ENCODE data around the gene NIN. TPM values are rescaled to one million over a fixed set of nuclear protein-coding genes. Genes with fewer than 3 reads are reported as not detected.

NIN gene
- total RNA-seq, 4 donors from 2014 or later, result 9.4 to 66.3 (median 26.5) TPM

GRCh38 chr14:50796390-50796789 lies 34.6 kb downstream of the NIN start:
- intact Hi-C loops (cut with DNase I; ENCODE audit: low total_unique reads), result no loop called here
- TF ChIP-seq POLR2A (IDR thresholded peaks at IDR 0.05), result no peak
- TF ChIP-seq, protein P1, sequence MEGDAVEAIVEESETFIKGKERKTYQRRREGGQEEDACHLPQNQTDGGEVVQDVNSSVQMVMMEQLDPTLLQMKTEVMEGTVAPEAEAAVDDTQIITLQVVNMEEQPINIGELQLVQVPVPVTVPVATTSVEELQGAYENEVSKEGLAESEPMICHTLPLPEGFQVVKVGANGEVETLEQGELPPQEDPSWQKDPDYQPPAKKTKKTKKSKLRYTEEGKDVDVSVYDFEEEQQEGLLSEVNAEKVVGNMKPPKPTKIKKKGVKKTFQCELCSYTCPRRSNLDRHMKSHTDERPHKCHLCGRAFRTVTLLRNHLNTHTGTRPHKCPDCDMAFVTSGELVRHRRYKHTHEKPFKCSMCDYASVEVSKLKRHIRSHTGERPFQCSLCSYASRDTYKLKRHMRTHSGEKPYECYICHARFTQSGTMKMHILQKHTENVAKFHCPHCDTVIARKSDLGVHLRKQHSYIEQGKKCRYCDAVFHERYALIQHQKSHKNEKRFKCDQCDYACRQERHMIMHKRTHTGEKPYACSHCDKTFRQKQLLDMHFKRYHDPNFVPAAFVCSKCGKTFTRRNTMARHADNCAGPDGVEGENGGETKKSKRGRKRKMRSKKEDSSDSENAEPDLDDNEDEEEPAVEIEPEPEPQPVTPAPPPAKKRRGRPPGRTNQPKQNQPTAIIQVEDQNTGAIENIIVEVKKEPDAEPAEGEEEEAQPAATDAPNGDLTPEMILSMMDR (IDR thresholded peaks at IDR 0.05), result no peak
- no peak for TF ChIP-seq EP300 (IDR thresholded peaks at IDR 0.05; ENCODE audit: low read depth)
- no peak for TF ChIP-seq POLR2AphosphoS5 (IDR thresholded peaks at IDR 0.05)
- H3K27me3 ChIP-seq, result no peaks in the 10 kb centered on the region
- H3K27ac ChIP-seq, result no peak overlapping the region
- in situ Hi-C loops (cut with MboI; ENCODE audit: low pct_ligation_motif_present in 1 of 4, low pct_unique_long_range_greater_than_20kb in 1 of 4, low sequenced_read_pairs in 3 of 4), result no loop called here
- no peak overlapping the region for H3K4me3 ChIP-seq
- no peaks in the 10 kb centered on the region for H3K4me1 ChIP-seq
- 81 to 87% methylated on average over 4 to 6 of the region's 6 CpGs for WGBS, 2 donors (ENCODE audit: low coverage in 1 of 2)
- H3K36me3 ChIP-seq, result peaks cover 0 to 5% (median 0%) of the 10 kb centered on the region in 4 donors
- H3K9me3 ChIP-seq, result no peaks in the 10 kb centered on the region
- no peak for DNase-seq

DNA sequence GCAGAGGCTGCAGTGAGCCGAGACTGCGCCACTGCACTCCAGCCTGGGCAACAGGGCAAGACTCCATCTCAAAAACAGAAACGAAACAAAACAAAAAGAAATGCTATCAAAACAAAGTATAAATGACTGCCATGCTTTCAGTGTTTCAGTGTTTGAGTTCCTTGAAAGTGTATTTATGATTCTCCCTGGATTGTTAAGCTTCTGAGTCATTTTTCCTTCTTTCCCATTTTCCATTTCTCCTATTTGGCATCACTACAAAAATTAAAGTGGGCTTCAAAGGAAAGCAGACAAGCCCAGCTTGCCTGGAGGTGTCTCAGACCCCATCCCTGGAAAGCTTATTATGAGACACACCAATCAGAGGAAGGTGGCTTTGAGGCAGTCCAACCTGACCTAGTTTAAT lies 35.1 kb downstream of the NIN start:
- DNase-seq, result no peak
- H3K36me3 ChIP-seq, result peaks cover 0 to 5% (median 0%) of the 10 kb centered on the region in 4 donors
- in situ Hi-C loops (cut with MboI; ENCODE audit: low pct_ligation_motif_present in 1 of 4, low pct_unique_long_range_greater_than_20kb in 1 of 4, low sequenced_read_pairs in 3 of 4), result no loop called here
- no peaks in the 10 kb centered on the region for H3K4me1 ChIP-seq
- intact Hi-C loops (cut with DNase I; ENCODE audit: low total_unique reads), result no loop called here
- H3K4me3 ChIP-seq, result no peak overlapping the region
- no peaks in the 10 kb centered on the region for H3K27me3 ChIP-seq
- no peak overlapping the region for H3K27ac ChIP-seq
- 67 to 86% methylated on average over 1 to 3 of the region's 3 CpGs for WGBS, 2 donors (ENCODE audit: low coverage in 1 of 2)
- no peaks in the 10 kb centered on the region for H3K9me3 ChIP-seq
- no peak for TF ChIP-seq POLR2A (IDR thresholded peaks at IDR 0.05)
- no peak for TF ChIP-seq POLR2AphosphoS5 (IDR thresholded peaks at IDR 0.05)
- TF ChIP-seq, protein P1 (IDR thresholded peaks at IDR 0.05), result no peak
- no peak for TF ChIP-seq EP300 (IDR thresholded peaks at IDR 0.05; ENCODE audit: low read depth)

- Histone ChIP-seq H3K36me3 (peaks cover 0 to 5% (median 0%) of the 10 kb centered on the region in 4 donors), H3K4me1 (no peaks in the 10 kb centered on the region), H3K27ac (no peak overlapping the region), H3K4me3 (no peak overlapping the region), H3K27me3 (no peaks in the 10 kb centered on the region), H3K9me3 (no peaks in the 10 kb centered on the region)
- no peak for DNase-seq
- 87 to 90% methylated on average over 7 of the region's 7 CpGs for WGBS, 2 donors (ENCODE audit: low coverage in 1 of 2)
- TF ChIP-seq EP300 (IDR thresholded peaks at IDR 0.05; ENCODE audit: low read depth), result no peak
- TF ChIP-seq, protein P1 (IDR thresholded peaks at IDR 0.05), result no peak
- TF ChIP-seq POLR2AphosphoS5 (IDR thresholded peaks at IDR 0.05), result no peak
- TF ChIP-seq POLR2A (IDR thresholded peaks at IDR 0.05), result no peak
- in situ Hi-C loops (cut with MboI; ENCODE audit: low pct_ligation_motif_present in 1 of 4, low pct_unique_long_range_greater_than_20kb in 1 of 4, low sequenced_read_pairs in 3 of 4), result no loop called here
- intact Hi-C loops (cut with DNase I; ENCODE audit: low total_unique reads), result no loop called here
Observed at GRCh38 chr14:50795142-50795541, 35.8 kb downstream of the NIN start.

- intact Hi-C loops (cut with DNase I; ENCODE audit: low total_unique reads), result no loop called here
- no peaks in the 10 kb centered on the region for H3K4me1 ChIP-seq
- no peak overlapping the region for H3K27ac ChIP-seq
- no peak for TF ChIP-seq EP300 (IDR thresholded peaks at IDR 0.05; ENCODE audit: low read depth)
- H3K36me3 ChIP-seq, result peaks cover 0 to 5% (median 0%) of the 10 kb centered on the region in 4 donors
- no peak for DNase-seq
- WGBS, 2 donors (ENCODE audit: low coverage in 1 of 2), result 72 to 84% methylated on average over 6 to 8 of the region's 8 CpGs
- H3K4me3 ChIP-seq, result no peak overlapping the region
- in situ Hi-C loops (cut with MboI; ENCODE audit: low pct_ligation_motif_present in 1 of 4, low pct_unique_long_range_greater_than_20kb in 1 of 4, low sequenced_read_pairs in 3 of 4), result no loop called here
- no peaks in the 10 kb centered on the region for H3K27me3 ChIP-seq
- no peaks in the 10 kb centered on the region for H3K9me3 ChIP-seq
Observed at GRCh38 chr14:50794068-50794645, 36.8 kb downstream of the NIN start.

GRCh38 chr14:50792634-50793068 lies 38.3 kb downstream of the NIN start:
- DNase-seq, result no peak
- H3K27me3 ChIP-seq, result no peaks in the 10 kb centered on the region

More at GRCh38 chr14:50792634-50793068, 38.3 kb downstream of the NIN start:
- peak overlapping the region in 1 of 4 donors; percentile 8 for H3K27ac ChIP-seq
- H3K36me3 ChIP-seq, result peaks cover 0 to 5% (median 0%) of the 10 kb centered on the region in 4 donors
- no peaks in the 10 kb centered on the region for H3K4me1 ChIP-seq
- TF ChIP-seq, protein P1 (IDR thresholded peaks at IDR 0.05), result no peak
- no peak for TF ChIP-seq EP300 (IDR thresholded peaks at IDR 0.05; ENCODE audit: low read depth)
- TF ChIP-seq POLR2AphosphoS5 (IDR thresholded peaks at IDR 0.05), result no peak
- no peak for TF ChIP-seq POLR2A (IDR thresholded peaks at IDR 0.05)
- in situ Hi-C loops (cut with MboI; ENCODE audit: low pct_ligation_motif_present in 1 of 4, low pct_unique_long_range_greater_than_20kb in 1 of 4, low sequenced_read_pairs in 3 of 4), result no loop called here
- no peak overlapping the region for H3K4me3 ChIP-seq
- intact Hi-C loops (cut with DNase I; ENCODE audit: low total_unique reads), result no loop called here
- 88 to 94% methylated on average over 3 to 14 of the region's 14 CpGs for WGBS, 2 donors (ENCODE audit: low coverage in 1 of 2)
- no peaks in the 10 kb centered on the region for H3K9me3 ChIP-seq

Measured in transverse colon (tissue), 4 donors.